ENCODE data around the gene SUCLG1. TPM values are rescaled to one million over a fixed set of nuclear protein-coding genes. Genes with fewer than 3 reads are reported as not detected.

SUCLG1 gene
- total RNA-seq, 1 donor from 2014 or later, result 52.7 TPM

DNA sequence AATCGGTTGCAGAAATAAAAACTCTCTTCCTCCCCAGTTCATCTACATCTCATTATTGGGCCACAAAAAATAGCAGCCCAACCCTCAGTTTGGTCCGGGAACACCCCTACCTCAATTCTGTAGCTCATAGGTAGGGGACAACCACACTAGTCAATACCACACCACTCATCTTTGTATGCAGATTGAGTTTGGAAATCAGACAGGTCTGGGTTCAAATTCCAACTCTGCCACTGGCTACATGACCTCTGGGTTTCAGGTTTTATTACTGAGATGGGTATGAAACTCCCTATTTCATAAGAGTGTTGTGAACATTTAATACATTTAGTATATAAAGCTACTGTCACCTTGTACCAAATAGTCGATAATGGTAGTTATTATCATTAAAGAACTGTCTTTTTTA lies 2.2 kb upstream of the SUCLG1 start:
- DNase-seq (no peak), ATAC-seq (no peak)
- Histone ChIP-seq H3K27ac (no peak overlapping the region), H3K9me3 (no peaks in the 10 kb centered on the region), H3K27me3 (no peaks in the 10 kb centered on the region), H3K4me3 (no peak overlapping the region), H3K36me3 (no peaks in the 10 kb centered on the region), H3K4me1 (peaks cover 16% of the 10 kb centered on the region)
- TF ChIP-seq, protein P1, sequence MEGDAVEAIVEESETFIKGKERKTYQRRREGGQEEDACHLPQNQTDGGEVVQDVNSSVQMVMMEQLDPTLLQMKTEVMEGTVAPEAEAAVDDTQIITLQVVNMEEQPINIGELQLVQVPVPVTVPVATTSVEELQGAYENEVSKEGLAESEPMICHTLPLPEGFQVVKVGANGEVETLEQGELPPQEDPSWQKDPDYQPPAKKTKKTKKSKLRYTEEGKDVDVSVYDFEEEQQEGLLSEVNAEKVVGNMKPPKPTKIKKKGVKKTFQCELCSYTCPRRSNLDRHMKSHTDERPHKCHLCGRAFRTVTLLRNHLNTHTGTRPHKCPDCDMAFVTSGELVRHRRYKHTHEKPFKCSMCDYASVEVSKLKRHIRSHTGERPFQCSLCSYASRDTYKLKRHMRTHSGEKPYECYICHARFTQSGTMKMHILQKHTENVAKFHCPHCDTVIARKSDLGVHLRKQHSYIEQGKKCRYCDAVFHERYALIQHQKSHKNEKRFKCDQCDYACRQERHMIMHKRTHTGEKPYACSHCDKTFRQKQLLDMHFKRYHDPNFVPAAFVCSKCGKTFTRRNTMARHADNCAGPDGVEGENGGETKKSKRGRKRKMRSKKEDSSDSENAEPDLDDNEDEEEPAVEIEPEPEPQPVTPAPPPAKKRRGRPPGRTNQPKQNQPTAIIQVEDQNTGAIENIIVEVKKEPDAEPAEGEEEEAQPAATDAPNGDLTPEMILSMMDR (IDR thresholded peaks at IDR 0.05), result no peak
- intact Hi-C loops (cut with DNase I), result no loop called here

DNA sequence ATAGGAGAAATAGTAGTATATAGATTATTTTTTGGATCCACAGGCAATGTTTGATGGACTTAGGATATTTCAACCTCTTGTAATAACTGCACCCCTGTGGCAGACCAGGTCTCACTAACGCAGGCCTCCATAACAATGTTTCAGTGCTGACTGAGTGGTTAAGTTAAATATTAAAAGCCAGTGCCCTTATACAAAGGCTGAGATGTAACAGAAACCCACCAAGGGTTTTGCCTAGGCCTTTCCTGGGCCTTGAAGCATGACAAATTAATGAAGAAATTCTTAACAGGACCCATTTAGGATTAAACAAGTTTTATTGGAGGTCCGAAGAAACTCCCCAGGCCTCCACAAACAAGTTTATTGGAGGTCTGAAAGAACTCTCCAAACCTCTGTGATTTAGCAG lies 1.6 kb upstream of the SUCLG1 start:
- Histone ChIP-seq H3K36me3 (no peaks in the 10 kb centered on the region), H3K9me3 (no peaks in the 10 kb centered on the region), H3K27me3 (no peaks in the 10 kb centered on the region), H3K4me1 (peaks cover 16% of the 10 kb centered on the region), H3K27ac (no peak overlapping the region), H3K4me3 (no peak overlapping the region)
- ATAC-seq (no peak), DNase-seq (no peak)
- intact Hi-C loops (cut with DNase I), result no loop called here
- TF ChIP-seq, protein P1 (IDR thresholded peaks at IDR 0.05), result no peak

DNA sequence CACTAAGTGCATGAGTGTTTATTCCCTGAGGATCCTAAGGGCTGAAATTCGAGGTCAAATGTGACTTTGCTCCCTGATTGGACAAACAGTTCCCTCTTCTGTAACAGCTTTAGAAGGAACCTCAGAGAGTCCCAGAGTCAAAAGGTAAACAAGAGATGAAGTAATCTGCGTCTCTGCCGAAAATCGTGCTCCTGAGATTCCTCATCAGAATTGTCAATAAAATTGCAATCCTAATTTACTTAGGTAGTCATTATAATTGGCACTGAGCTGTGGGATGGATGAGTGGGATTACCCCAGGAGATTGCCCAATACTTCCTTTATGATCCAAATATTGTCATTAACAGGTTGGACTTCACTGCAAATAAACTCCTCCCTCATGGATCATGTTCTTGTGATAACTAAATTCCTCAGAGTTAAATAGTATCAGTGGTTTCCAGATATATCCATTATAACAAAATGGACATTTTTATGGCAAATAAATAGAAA lies 907 bp upstream of the SUCLG1 start:
- no peaks in the 10 kb centered on the region for H3K36me3 ChIP-seq
- DNase-seq (no peak), ATAC-seq (peak; percentile 5)
- TF ChIP-seq, protein P1 (IDR thresholded peaks at IDR 0.05), result no peak
- no peak overlapping the region for H3K27ac ChIP-seq
- H3K4me3 ChIP-seq, result peak overlapping the region; percentile 97
- intact Hi-C loops (cut with DNase I), result no loop called here
- no peaks in the 10 kb centered on the region for H3K9me3 ChIP-seq
- no peaks in the 10 kb centered on the region for H3K27me3 ChIP-seq
- peaks cover 16% of the 10 kb centered on the region for H3K4me1 ChIP-seq

DNA sequence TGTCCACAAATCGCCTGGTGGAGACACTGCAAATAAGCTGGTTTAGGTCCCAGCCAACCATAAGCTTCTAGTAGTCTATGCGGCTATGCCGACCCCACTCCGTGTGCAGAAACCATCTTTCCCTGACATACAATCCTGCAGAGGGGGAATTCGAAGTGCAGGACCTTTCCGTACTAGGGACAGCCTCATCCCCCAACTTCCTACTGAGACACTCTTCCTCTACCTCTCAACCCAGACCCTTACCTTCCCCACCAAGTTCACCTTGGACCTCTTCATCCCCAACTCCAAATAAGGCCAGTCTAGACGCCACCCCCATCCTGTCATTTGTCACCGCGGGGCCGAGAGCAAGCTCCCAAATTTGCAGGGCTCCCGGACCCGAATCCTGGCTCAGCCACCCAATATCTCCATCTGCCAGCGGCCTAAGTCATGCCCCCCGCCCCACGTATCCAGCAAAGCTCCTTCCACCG lies 496 bp downstream of the SUCLG1 start:
- no peaks in the 10 kb centered on the region for H3K36me3 ChIP-seq
- H3K27ac ChIP-seq, result peak overlapping the region; percentile 91
- ATAC-seq, result peak; percentile 34
- H3K4me3 ChIP-seq, result peak overlapping the region; percentile 97
- H3K9me3 ChIP-seq, result no peaks in the 10 kb centered on the region
- TF ChIP-seq, protein P1 (IDR thresholded peaks at IDR 0.05), result no peak
- intact Hi-C loops (cut with DNase I), result no loop called here
- no peaks in the 10 kb centered on the region for H3K27me3 ChIP-seq
- H3K4me1 ChIP-seq, result peaks cover 16% of the 10 kb centered on the region
- no peak for DNase-seq

DNA sequence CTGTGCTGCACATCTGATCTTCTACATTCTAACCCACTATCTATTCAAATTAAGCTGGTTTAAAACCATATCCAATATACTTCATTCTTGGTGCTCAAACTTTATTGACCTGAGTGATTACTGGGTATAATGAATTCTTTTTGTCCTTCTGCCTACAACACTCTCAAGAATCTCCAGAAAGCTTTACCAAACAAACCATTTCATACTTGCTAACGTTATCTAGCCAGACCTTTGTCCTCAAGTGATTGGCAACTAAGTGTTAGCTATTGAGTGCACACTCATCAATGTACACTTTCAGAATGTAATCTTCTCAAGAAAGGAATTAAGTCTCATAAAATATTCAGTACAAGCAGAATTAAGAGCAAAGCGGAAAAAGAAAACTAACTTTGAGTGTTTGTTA lies 1.4 kb downstream of the SUCLG1 start:
- DNase-seq (no peak), ATAC-seq (no peak)
- TF ChIP-seq, protein P1 (IDR thresholded peaks at IDR 0.05), result no peak
- Histone ChIP-seq H3K27ac (no peak overlapping the region), H3K9me3 (no peaks in the 10 kb centered on the region), H3K36me3 (no peaks in the 10 kb centered on the region), H3K4me3 (peak overlapping the region; percentile 97), H3K4me1 (peaks cover 16% of the 10 kb centered on the region), H3K27me3 (no peaks in the 10 kb centered on the region)
- intact Hi-C loops (cut with DNase I), result no loop called here

DNA sequence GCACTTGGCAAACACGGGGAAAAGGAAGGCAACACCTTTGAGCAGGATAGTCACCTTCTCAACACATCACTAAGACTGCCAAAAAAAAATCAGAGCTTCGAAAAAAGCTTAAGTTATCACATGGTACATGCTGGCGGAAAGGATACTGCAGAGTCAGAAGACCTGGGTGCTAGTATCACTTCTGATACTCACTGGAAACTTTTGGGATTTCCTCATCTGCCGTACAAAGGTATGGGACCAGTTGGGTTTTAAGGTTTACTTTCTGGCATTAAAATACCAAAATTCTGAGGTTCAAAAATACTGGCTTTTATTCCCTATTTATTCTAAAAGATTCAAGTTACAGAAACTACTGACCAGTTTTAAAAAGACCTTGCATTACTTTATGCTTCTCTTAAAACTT lies 2.9 kb downstream of the SUCLG1 start:
- Histone ChIP-seq H3K9me3 (no peaks in the 10 kb centered on the region), H3K4me3 (no peak overlapping the region), H3K27me3 (no peaks in the 10 kb centered on the region), H3K36me3 (no peaks in the 10 kb centered on the region), H3K27ac (no peak overlapping the region), H3K4me1 (peaks cover 22% of the 10 kb centered on the region)
- TF ChIP-seq, protein P1 (IDR thresholded peaks at IDR 0.05), result no peak
- intact Hi-C loops (cut with DNase I), result no loop called here
- no peak for ATAC-seq
- DNase-seq, result no peak

All from upper lobe of right lung (tissue), 1 donor.